NCI-H146 treated with DMSO at 0.1 percent for 48 hours (cell line): ENCODE measurements around the gene EPB41.
"Not testable (repeated sequence)": the region's sequence is repeated elsewhere in the genome, so short reads cannot be mapped to it uniquely, and the experiment has no call there.

Experiments used
- DNase-seq: peaks from one replicate; lab custom pipeline; 2025; ENCODE audit not compliant: unreplicated experiment; lab: John Stamatoyannopoulos, UW

The EPB41 gene

DNA sequence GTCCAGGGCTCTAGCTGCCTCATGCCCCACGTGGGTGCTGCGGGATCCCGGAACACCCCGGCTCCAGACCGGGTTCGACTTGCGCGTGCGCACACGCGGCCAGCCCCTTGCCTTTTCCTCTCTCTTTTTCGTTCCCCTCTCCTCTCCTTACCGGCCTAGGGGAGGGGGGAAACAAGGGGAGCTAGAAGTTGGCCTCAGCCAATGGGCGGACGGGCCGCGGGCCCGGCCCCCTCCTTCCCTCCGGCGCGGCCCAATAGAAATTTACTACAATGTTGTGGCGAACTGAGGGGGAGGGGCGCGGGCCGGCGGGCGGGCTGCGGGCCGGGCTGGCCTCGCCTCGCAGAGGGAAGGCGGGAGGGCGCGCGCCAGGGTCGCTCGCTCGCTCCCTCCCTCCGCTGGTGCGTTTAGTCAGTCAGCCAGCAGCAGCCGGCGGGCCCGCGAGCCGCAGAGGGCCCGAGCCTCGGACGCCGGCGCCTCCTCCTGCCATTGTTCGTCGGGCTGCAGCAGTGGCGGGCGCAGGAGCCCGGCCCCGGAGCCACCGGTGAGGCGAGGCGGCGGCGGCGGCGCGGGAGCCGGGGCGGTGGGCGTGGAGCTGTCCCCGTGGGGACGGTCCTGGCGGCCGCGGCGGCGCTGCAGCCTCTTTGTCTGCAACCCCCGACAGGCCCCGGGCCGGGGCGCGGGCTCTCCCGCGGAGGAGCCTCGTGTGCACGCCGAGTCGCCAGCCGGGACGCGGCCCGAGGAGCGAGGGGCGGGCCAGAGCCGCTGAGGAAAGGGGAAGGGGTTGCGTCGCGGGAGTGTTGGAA lies at the start of gene EPB41:
TSS of gene EPB41 (plus strand) at position 342 of the 803 bp plus-strand sequence. CDS start 72,869 bp downstream, outside the sequence.
- peak; percentile 88 for DNase-seq

DNA sequence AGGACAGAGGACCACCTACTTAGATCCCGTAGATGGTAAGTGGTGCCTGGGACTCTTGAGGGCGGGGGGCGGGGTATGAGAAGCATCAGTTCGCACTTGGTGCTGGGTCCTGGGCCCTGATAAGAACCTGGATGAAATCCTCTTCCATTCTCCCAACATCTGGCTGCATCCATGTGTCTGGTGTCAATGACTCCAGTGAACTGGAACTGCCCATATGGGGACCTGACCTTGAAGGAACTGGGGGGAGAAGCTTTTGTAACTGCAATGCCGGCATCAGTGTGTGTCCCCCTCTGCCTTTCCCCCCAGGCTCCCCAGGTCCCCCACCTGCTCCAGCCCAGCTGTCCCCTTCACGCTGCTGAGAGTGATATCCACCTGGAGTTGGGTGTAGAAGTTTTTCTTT lies 49.7 kb upstream of the EPB41 start:
- DNase-seq: no peak

DNA sequence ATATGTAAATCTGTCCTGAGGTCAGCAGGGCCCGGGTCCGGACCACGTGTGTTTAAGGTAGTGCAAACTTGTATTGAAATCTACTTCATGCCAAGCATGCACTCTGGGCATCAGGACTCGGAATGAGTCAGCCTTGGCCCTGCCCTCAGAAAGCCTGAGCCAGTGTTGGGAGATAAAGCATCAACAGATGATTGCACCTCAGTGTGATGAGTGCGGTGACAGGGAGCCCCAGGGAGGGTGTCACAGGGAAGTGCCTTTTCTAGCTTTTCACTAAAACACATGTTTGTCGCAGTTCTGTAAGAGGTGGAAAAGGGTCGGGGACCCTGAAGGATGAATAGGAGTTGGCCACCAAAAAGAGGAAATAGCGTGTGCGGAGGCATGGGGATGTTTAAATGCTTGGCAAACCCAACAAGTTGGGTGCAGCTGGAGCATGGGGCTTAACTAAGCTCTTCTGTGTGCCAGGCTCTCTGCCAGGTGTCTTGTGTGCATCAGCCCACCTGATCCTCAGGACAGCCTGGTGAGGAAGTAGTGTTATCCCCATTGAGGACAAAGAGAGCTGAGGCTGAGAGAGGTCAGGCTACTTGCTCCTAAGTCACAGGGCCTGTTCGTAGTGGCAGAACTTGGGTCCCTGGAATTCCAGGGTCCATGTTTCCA lies 48.2 kb upstream of the EPB41 start:
- DNase-seq: no peak

DNA sequence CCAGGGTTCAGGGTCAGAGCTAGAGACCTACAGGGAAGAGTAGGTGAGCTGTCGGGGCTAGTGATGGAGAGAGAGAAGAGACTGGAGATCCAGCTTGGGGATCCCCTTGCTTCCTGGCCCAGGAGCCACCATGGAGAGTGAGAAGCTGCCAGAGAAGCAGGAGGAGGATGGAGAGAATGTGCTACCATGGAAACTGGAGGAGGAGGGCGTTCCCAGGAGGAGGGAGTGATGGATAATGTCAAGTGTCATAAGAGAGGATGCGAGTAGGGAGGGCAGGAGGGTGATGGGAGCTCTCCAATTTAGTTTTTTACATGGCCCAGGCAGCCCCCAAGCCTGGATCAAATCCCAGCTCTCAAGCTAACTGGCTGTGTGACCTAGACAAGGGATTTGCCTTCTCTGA lies 46.5 kb upstream of the EPB41 start:
- no peak for DNase-seq

DNA sequence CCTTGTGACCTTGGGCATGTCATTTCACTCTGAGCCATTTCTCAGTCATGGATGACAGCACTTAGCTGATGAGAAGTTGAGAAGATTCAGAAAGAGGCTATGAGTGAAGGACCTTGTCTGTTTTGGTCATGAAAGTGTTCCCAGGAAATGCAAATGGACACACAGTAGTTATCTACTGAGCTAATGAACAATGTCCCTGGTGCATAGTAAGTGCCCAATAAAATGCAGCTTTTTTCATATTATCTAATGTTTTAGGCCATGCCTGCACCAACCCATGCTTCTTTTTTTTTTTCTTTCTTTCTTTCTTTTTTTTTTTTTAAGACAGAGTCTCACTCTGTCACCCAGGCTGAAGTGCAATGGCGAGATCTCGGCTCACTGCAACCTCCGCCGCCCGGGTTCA lies 44.4 kb upstream of the EPB41 start:
- DNase-seq: no peak

DNA sequence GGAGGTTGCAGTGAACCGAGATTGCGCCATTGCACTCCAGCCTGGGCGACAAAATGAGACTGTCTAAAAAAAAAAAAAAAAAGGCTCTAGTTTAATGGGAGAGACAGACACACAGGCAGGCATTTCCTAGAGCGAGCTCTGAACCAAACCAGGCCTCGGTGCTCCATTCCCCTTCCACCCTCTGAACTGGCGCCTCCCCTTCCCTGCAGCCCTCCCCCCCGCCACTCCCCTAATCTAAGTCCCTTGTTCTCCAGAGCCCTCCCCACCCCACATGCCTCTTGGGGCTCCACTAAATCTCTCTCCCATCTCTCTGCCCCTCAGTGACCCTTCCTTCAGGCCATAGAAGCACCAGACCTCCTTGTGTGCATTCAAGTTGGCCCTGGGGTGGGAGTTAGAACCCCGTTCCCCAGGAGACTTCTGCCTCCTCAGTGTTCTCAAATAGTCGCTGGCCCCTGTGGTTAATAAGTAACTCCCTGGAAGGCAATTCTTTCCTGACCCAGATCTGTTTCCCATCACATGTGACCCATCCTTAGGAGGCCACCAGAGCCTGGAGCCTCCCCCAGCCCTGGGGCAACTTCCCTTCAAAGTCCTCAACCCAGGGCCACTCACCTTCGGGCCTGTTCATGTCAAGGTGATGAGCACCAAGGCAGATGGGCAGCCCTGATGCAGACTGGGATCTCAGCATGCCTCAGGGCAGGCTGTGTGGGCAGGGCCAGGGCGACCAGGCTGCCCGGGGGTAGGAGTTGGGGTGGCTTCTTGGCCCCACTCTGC lies 42.6 kb upstream of the EPB41 start:
- DNase-seq: no peak

DNA sequence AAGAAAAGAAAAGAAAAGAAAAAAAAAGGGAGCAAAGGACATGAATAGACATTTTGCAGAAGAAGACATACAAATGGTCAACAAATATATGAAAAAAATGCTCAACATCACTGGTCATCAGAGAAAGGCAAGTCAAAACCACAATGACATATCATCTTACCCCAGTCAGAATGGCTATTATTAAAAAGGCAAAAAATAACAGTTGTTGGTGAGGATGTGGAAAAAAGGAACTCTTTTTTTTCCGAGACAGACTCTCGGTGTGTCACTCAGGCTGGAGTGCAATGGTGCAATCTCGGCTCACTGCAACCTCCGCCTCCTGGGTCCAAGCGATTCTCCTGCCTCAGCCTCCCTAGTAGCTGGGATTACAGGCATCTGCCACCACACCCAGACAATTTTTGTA lies 39.2 kb upstream of the EPB41 start:
- not testable (repeated sequence) for DNase-seq

DNA sequence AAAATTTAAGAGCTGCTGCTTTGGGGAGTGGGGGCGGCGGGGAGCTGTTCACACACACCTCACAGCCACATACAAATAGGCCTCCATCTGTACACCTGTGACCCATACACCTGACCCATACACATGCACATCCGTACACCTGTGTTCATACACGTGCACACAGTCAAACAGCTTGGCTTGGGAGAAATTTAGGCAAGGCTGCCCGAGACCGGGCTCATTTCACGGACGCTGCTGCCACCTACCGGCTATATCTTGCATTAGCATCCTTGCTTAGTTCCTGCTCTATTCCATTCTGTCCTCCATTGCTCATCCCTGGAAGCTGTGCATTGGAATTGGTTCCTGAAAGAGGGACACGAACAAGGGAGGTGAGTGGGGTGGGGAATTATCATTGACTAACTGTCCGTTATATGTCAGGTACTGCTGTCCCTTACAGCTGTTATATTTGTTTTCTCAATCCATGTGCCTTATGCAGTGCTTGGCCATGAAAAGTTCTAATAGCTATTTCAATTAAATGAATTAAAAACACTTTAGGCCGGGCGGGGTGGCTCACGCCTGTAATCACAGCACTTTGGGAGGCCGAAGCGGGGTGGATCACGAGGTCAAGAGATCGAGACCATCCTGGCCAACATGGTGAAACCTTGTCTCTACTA lies 37.1 kb upstream of the EPB41 start:
- peak; percentile 59 for DNase-seq

DNA sequence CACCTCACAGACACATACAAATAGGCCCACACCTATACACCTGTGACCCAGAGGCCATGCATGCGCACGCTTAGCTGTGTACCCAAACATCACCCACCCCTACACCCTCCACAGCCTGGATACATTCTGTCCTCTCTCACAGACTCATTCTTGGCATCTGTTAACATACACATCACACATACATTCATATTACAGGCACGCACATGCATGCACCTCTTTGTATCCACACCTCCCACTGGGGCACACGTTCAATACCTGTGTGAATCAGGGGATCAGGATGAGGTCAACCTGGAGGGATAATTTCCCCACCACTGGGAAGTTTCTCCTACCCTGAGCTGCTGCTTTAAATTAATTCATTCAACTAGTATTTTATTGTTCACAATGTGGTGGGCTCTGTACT lies 35.6 kb upstream of the EPB41 start:
- no peak for DNase-seq

DNA sequence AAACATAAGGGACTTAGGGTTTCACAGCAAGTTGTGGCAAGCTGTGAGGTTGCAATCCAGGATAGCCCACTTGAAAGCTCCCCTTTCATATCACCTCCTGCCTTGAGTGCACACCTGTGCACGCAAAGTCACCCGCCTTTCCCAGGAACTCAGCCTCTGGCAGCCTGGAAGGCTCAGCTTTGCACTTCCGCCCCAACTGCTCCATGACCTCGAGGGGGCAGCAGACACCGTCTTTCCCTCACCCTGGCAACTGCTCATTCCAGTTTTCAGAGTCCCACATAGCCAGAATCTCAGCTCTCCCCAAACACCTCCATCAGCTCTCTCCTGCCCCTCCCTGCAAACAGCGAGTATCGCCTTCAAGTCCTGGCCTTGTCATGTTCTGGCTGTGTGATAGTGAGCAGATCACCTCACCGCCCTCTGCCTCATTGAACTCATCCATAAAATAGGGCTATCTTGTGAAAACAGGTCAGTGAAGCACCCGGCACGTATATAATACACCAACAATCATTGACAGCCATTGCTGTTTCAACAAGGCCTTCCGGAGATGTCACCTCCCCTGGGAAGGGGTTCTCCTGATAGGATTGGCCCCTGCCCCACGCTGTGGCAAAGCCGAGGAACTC lies 32.2 kb upstream of the EPB41 start:
- peak; percentile 62 for DNase-seq

DNA sequence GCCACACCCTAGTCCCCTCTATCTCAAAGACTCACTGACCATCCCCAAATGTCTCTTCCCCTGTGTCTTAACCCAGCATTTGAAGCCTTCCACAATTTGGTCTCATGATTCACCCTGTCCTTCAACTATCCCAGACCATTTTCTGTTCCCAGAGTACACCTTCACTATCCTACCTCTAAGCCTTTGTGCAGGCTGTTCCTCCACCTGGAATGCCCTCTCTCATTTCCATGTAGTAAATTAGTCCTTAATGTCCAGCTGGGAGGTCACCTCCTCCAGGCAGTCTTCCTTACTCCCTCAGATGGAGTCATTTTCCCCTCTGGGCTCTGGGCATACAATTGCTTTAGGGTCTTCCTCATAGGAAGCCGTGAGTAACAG lies 31.1 kb upstream of the EPB41 start:
- DNase-seq: no peak

DNA sequence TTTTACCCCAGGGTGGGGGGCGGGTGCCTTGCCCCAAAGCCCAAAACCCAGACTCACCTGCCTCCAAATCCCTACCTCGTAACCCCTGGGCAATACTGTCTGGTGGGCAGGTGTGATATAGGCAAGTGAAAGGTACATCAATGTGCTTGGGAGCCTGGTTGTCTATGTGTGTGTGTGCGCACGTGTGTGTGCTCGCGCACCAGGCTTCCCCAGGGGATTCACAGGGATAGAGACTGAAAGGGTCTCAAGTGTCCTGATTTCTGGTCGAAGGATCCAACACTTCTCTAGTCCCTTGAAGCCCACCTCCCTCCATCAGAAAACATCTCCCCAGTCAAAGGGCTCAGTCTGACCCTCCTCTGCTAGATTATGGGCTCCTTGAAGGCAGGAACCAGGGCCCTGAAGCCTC lies 28.9 kb upstream of the EPB41 start:
- no peak for DNase-seq

DNA sequence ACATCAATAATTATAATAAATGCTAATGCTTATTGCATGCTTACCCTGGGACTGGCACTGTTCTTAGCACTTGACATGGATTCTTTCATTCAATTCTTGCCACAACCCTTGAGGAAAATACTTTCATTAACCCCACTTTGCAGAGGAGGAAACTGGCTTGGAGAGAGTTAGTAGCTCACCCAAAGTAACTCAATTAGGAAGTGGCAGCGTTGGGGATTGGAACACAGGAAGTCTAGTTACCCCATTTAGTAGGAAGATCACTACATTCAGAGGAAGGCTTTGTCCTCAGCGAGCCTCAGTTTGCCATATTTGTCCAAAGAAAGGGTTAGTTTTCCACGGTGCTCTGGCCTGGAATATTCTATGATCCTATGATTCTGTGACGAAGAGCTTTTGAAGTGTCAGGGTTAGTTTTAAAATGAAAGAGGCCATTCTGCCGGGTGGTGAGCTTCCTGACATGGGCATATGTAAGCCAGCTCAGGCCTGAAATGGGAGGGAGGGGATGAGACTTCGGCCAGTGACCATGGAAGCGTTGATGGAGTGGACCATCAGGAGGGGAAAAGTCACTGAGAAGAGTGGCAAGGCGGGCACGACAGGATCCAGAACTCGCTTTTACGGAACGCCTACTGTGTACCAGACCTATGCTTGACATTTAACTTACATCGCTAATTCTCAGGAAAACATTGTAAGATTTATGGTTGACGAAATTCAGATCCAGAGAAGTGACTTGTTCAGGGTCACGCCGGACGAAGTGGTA lies 28.2 kb upstream of the EPB41 start:
- no peak for DNase-seq

DNA sequence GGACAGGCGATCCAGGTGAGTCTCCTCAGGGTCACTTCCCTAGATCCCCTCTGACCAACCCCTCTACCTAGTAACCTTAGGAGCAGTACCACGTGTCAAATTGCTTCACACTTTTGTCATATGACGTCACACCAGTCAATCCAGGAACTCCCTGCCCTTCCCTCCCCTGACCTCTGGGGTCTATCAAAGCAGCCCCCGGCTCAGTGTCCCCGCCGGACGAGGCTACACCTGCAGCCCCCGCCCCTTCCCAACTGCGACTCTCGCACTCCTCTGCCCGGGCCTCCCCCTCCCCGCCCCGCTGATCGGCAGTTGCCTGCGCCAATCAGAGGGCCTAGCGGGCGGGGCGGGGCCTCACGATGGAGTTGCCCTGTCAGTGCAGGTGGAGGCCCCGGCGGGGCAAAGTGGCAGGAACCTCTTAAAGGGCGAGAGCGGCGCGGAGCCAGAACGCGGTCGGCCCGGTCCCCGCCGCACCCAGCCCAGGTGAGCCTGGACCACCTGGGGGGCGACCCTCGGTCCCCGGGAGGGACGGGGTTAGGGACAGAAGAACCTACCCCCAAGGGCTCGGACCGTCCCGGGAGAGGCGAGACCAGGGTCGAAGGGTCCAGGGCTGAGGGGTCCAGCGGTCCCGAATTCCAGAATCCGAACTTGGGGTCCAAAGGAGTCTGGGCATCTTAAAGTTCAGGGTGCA lies 27.5 kb upstream of the EPB41 start:
- DNase-seq: peak; percentile 27

DNA sequence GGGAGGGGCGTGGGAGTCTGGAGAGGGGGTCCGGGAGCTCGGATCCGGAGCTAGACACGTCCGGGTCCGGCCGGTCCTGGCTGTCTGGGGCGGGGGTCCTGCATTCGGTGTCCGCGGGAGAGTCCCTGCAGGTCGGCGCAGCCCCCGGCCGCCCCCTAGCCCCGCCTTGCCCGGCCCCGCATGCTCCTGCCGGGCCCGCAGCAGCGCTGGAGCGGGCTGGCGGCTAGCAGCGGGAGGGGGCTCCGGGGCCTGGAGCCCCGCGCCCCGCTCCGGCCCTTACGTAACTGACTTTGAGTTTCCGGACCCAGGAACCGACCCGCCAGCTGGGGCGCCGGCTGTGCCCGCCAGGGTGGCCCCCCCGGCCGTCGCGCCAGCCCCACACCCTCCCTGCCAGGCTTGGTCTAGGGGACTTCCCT lies 26.9 kb upstream of the EPB41 start:
- DNase-seq: no peak

DNA sequence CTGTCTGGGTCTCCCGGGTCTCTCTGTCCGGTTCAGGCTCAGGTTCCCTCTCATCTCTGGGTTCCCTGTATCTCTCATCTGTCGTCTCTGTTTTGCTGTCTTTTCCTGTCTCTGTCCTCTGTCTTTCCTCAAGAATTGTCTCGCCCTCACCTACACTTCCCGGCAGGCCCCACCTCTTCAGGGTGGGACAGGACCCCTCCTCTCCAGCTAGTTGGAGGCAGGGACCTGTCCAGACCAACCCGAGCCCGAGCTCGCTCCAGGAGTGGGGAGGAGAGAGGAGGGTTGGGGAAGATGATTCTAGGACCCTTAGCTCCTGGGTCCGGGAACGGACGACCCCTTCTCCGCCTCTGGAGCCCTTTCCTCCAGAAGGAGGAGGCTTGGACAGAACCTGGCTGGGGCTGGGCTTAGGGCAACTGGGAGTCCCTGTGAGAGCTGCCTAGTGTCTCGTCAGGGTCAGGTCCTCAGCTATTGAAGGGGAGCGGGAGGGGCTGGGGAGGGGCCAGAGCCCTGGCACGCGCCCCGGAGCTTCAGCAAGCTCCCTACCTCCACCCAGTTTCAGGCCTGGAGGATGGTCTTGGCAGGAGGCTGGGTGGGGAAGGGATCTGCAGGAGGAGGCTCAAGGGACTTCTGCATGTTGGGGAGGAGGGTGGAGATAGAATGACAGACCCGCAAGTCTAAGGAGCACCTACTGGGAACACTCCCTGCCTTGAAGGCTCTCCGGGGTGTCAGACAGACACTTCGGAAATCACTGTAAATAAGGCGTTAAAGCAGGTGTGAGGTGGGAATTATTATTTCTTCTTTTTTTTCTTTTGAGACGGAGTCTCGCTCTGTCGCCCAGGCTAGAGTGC lies 26.3 kb upstream of the EPB41 start:
- no peak for DNase-seq

DNA sequence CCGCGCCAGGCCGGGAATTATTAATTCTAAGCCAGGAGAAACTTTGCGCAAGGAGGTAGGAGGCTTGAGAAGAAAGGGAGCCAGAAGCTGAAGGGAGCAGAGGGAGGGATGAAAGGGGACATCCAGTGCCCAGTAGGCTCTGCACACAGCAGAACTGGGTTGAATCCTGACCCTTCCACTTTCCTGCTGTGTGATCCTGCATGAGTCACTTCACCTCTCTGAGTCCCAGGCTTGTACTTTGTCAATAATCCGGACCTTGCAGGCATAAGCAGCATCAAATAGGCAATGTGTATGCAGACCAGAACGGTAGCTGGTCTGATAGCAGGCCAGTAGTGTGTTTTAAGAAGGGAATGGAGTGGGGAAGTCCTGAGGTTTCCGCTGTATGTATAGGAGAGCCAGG lies 25.5 kb upstream of the EPB41 start:
- no peak for DNase-seq

DNA sequence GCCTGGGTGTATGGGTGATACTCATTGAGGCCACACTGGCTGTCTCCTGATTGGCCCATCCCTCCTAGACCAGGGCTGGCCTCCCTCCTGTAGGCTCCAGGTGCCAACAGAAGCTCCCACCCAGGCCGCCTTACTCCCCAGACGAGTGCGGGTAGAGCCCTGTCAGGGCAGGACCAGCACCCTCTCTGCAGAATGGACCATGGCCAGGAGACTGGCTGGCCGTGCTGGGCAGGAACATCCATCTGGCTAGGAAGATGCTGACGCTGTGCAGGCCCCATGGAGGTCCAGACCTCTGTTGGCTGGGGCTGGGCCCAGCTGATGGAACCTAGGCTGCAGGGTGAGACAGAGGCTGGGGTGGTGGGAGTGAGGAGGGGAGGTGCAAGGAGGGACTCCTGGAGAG lies 25.0 kb upstream of the EPB41 start:
- DNase-seq: no peak

DNA sequence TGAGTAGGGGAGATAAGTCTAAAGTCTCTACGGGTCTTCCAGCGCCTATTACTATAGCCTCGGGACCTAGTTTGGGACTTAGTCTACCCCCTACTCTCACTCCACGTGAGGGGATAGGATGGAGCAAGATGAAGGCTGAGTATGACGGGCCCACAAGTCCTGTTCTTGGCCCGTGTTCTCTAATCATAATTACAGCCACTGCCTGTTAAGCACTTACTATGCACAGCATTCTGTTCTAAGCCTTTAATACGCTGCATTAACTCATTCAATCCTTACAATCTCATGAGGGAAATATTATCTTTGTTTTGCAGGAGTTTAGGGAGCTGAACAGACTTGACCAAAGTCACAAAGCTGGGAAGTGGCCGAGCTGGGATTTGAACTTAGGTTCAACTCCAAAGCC lies 23.9 kb upstream of the EPB41 start:
- no peak for DNase-seq
